Measurements from ENCODE around the gene ISYNA1. TPM values are rescaled to one million over a fixed set of nuclear protein-coding genes. Genes with fewer than 3 reads are reported as not detected.

Gene ISYNA1
- total and polyA plus RNA-seq, 10 donors: 31.7 to 82.3 (median 45.4) TPM

- H3K36me3 ChIP-seq: peaks cover 0 to 13% (median 0%) of the 10 kb centered on the region in 6 donors
- intact Hi-C loops (cut with DNase I; ENCODE audit: low total_unique reads): no loop called here
- whole genome bisulfite sequencing, 5 donors: 75 to 85% (median 78%) methylated on average over 22 of the region's 22 CpGs
- H3K9me3 ChIP-seq: no peaks in the 10 kb centered on the region
- peaks cover 0 to 15% (median 0%) of the 10 kb centered on the region in 7 donors for H3K27me3 ChIP-seq (replicated peaks in 1 of 7)
- H3K27ac ChIP-seq: peak overlapping the region in 4 of 8 donors; percentile 42 to 92 (median 69)
- DNase-seq: no peak
- peaks cover 50 to 96% (median 88%) of the 10 kb centered on the region in 6 donors for H3K4me1 ChIP-seq
- H3K4me3 ChIP-seq: no peak overlapping the region
- TF ChIP-seq POLR2A (IDR thresholded peaks at IDR 0.05) (no peak), POLR2AphosphoS5 (IDR thresholded peaks at IDR 0.05) (no peak)
- TF ChIP-seq, protein P1, sequence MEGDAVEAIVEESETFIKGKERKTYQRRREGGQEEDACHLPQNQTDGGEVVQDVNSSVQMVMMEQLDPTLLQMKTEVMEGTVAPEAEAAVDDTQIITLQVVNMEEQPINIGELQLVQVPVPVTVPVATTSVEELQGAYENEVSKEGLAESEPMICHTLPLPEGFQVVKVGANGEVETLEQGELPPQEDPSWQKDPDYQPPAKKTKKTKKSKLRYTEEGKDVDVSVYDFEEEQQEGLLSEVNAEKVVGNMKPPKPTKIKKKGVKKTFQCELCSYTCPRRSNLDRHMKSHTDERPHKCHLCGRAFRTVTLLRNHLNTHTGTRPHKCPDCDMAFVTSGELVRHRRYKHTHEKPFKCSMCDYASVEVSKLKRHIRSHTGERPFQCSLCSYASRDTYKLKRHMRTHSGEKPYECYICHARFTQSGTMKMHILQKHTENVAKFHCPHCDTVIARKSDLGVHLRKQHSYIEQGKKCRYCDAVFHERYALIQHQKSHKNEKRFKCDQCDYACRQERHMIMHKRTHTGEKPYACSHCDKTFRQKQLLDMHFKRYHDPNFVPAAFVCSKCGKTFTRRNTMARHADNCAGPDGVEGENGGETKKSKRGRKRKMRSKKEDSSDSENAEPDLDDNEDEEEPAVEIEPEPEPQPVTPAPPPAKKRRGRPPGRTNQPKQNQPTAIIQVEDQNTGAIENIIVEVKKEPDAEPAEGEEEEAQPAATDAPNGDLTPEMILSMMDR (IDR thresholded peaks at IDR 0.05 in 8 of 11, conservative IDR thresholded peaks at IDR 0.05 in 3 of 11): no peak
Measured at GRCh38 chr19:18424122-18424889, 13.6 kb downstream of the ISYNA1 start.

- Histone ChIP-seq H3K4me1 (peaks cover 50 to 95% (median 86%) of the 10 kb centered on the region in 6 donors), H3K36me3 (peaks cover 0 to 13% (median 0%) of the 10 kb centered on the region in 6 donors), H3K27ac (peak overlapping the region in 5 of 8 donors; percentile 48 to 94 (median 90)), H3K27me3 (replicated peaks in 1 of 7) (peaks cover 0 to 17% (median 0%) of the 10 kb centered on the region in 7 donors), H3K4me3 (peak overlapping the region in 1 of 8 donors; percentile 47), H3K9me3 (no peaks in the 10 kb centered on the region)
- WGBS, 5 donors: 84 to 91% (median 86%) methylated on average over 20 to 21 of the region's 21 CpGs
- intact Hi-C loops (cut with DNase I; ENCODE audit: low total_unique reads): no loop called here
- DNase-seq: no peak
- no peak for TF ChIP-seq POLR2A (IDR thresholded peaks at IDR 0.05)
Measured at GRCh38 chr19:18423258-18424020, 14.5 kb downstream of the ISYNA1 start.

- TF ChIP-seq, protein P1 (IDR thresholded peaks at IDR 0.05 in 8 of 11, conservative IDR thresholded peaks at IDR 0.05 in 3 of 11): no peak
- TF ChIP-seq POLR2AphosphoS5 (IDR thresholded peaks at IDR 0.05): peak in 2 of 3 donors; percentile 29 to 60
- Histone ChIP-seq H3K4me1 (peaks cover 58 to 95% (median 89%) of the 10 kb centered on the region in 6 donors), H3K9me3 (no peaks in the 10 kb centered on the region), H3K27ac (peak overlapping the region in 7 of 8 donors; percentile 15 to 94 (median 85)), H3K36me3 (peaks cover 0 to 7% (median 0%) of the 10 kb centered on the region in 6 donors), H3K27me3 (replicated peaks in 1 of 7) (peaks cover 0 to 25% (median 6%) of the 10 kb centered on the region in 7 donors), H3K4me3 (peak overlapping the region in 1 of 8 donors; percentile 47)
- intact Hi-C loops (cut with DNase I; ENCODE audit: low total_unique reads): no loop called here
- DNase-seq: peak; percentile 86
- WGBS, 5 donors: 33 to 62% (median 39%) methylated on average over 13 to 14 of the region's 14 CpGs
Measured at GRCh38 chr19:18422530-18423191, 15.3 kb downstream of the ISYNA1 start.

DNA sequence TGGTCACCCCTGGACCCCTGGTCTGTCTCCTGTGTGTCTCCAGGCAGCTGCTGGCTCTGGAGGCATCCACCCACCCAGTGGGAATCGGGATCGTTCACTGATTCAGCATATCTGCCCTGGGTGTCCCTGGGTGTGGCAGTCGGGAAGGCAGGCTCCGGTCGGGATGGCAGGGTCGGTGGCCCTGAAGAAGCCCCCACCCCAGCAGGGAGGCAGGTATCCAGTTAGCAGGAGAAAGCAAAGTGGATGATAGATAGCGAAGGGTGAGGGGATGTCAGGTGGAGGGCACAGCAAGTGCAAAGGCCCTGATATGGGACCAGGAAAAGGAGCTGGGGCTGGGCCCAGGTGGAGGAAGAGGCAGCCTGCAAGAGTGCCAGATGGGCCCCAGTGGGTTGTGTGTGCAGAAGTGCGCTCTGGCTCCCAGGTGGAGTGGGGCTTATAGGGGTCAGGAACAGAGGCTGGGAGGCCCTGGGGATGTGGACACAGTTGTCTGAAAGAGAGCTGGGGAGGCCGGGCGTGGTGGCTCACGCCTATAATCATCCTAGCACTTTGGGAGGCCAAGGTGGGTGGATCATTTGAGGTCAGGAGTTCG lies 16.5 kb downstream of the ISYNA1 start:
- 72 to 87% (median 76%) methylated on average over 12 of the region's 12 CpGs for WGBS, 5 donors
- Histone ChIP-seq H3K27me3 (replicated peaks in 1 of 7) (peaks cover 0 to 37% (median 11%) of the 10 kb centered on the region in 7 donors), H3K4me1 (peaks cover 65 to 95% (median 92%) of the 10 kb centered on the region in 6 donors), H3K9me3 (no peaks in the 10 kb centered on the region), H3K27ac (peak overlapping the region; percentile 3 to 94 (median 88)), H3K36me3 (no peaks in the 10 kb centered on the region), H3K4me3 (peak overlapping the region in 3 of 8 donors; percentile 64 to 88 (median 73))
- no peak for DNase-seq
- intact Hi-C loops (cut with DNase I; ENCODE audit: low total_unique reads): no loop called here
- TF ChIP-seq POLR2AphosphoS5 (IDR thresholded peaks at IDR 0.05) (no peak), POLR2A (IDR thresholded peaks at IDR 0.05) (no peak)
- TF ChIP-seq, protein P1 (IDR thresholded peaks at IDR 0.05 in 8 of 11, conservative IDR thresholded peaks at IDR 0.05 in 3 of 11): no peak
